CD4-positive, alpha-beta memory T cell (primary cell): Measurements from ENCODE around the gene GRIA4. TPM values are rescaled to one million over a fixed set of nuclear protein-coding genes. Genes with fewer than 3 reads are reported as not detected.

Experiments used
- CTCF ChIA-PET: fragments of 350-600 bp; sonication (Branson Sonifier 250); formaldehyde crosslinking; loops from one replicate; lab custom pipeline; 2021; ENCODE audit warnings: inconsistent platforms; ENCODE audit not compliant: partially characterized antibody; lab: Charles Lee
- POLR2A ChIA-PET: fragments of 350-600 bp; sonication (Branson Sonifier 250); formaldehyde crosslinking; loops from one replicate; lab custom pipeline; 2021; ENCODE audit not compliant: partially characterized antibody; lab: Charles Lee
- DNase-seq, 5 donors: peaks; one replicate each; pipeline versions ENCODE4 v3.0.0 to v3.0.0-alpha.2; 2020 to 2022; ENCODE audit warnings: mixed read lengths in 1 of 5
- H3K27ac ChIP-seq: one replicate; pipeline ENCODE4 v1.7.0; 2013; ENCODE audit warnings: low read depth, low read length
- H3K27me3 ChIP-seq: 2 replicates; pipeline ENCODE4 v1.7.0; 2013; ENCODE audit warnings: mild to moderate bottlenecking, low read length, moderate library complexity; ENCODE audit not compliant: insufficient read depth
- H3K36me3 ChIP-seq: 2 replicates; pipeline ENCODE4 v1.7.0; 2013; ENCODE audit warnings: mild to moderate bottlenecking, low read length, moderate library complexity; ENCODE audit not compliant: insufficient read depth
- H3K4me1 ChIP-seq: 2 replicates; pipeline ENCODE4 v1.7.0; 2013; ENCODE audit warnings: mild to moderate bottlenecking, low read length, moderate library complexity; ENCODE audit not compliant: insufficient read depth
- H3K4me3 ChIP-seq, 2 donors: one replicate each; pipeline ENCODE4 v1.7.0; 2013; ENCODE audit warnings: low read length in 2 of 2, mild to moderate bottlenecking in 1 of 2
- H3K9me3 ChIP-seq, 2 donors: one replicate each; pipeline ENCODE4 v1.7.0; 2013; ENCODE audit warnings: low read length in 2 of 2, control low read depth in 1 of 2; ENCODE audit not compliant: control insufficient read depth in 1 of 2
- H3K27ac Mint-ChIP-seq, 7 donors: one replicate each; pipeline ENCODE4 v1.8.0; 2020 to 2021; ENCODE audit warnings: mixed read lengths in 7 of 7, mild to moderate bottlenecking in 6 of 7, inconsistent platforms in 3 of 7, moderate library complexity in 3 of 7
- H3K27me3 Mint-ChIP-seq, 2 donors: one replicate each; pipeline ENCODE4 v1.8.0; 2020 to 2021; ENCODE audit warnings: mixed read lengths in 2 of 2
- H3K36me3 Mint-ChIP-seq, 2 donors: one replicate each; pipeline ENCODE4 v1.8.0; 2020 to 2021; ENCODE audit warnings: mixed read lengths in 2 of 2, inconsistent platforms in 1 of 2, mild to moderate bottlenecking in 1 of 2
- H3K4me1 Mint-ChIP-seq, 4 donors: one replicate each; pipeline ENCODE4 v1.8.0; 2020 to 2021; ENCODE audit warnings: mixed read lengths in 4 of 4, mild to moderate bottlenecking in 1 of 4
- H3K4me3 Mint-ChIP-seq, 8 donors: one replicate each; pipeline ENCODE4 v1.8.0; 2020 to 2021; ENCODE audit warnings: mixed read lengths in 8 of 8, mild to moderate bottlenecking in 7 of 8, moderate library complexity in 6 of 8, inconsistent platforms in 3 of 8
- H3K9me3 Mint-ChIP-seq, 8 donors: one replicate each; pipeline ENCODE4 v1.8.0; 2020 to 2021; ENCODE audit warnings: mixed read lengths in 8 of 8, mild to moderate bottlenecking in 5 of 8, inconsistent platforms in 3 of 8, moderate library complexity in 1 of 8
- intact Hi-C: fragments of 100-400 bp; cut with micrococcal nuclease; formaldehyde crosslinking; loops from one replicate; pipeline ENCODE4 v1.15.1; 2023
- polyA plus RNA-seq, 2 donors: library from polyadenylated mRNA; unstranded; fragments of 300-500 nt; fragmentation: Illumina TruSeq; gene quantifications; one replicate each; pipeline ENCODE4 v1.2.3, GENCODE V29; 2021
- total RNA-seq, 2 experiments: library from RNA; stranded (reverse); gene quantifications; one replicate each; pipeline ENCODE4 v1.2.3, GENCODE V29; 2021

Gene GRIA4
- total and polyA plus RNA-seq, 4 experiments from 2014 or later: not detected

- no peak overlapping the region for H3K27ac ChIP-seq
- CTCF ChIA-PET: no interaction called here
- H3K4me3 ChIP-seq: no peak overlapping the region
- Mint-ChIP-seq H3K27me3 (peaks cover 0 to 1% of the 10 kb centered on the region in 2 donors), H3K9me3 (peaks cover 0 to 2% (median 0%) of the 10 kb centered on the region in 8 donors), H3K27ac (no peak overlapping the region), H3K36me3 (no peaks in the 10 kb centered on the region), H3K4me1 (no peaks in the 10 kb centered on the region), H3K4me3 (no peak overlapping the region)
- POLR2A ChIA-PET: no interaction called here
- no peaks in the 10 kb centered on the region for H3K36me3 ChIP-seq
- DNase-seq: no peak
- no peaks in the 10 kb centered on the region for H3K4me1 ChIP-seq
- no peaks in the 10 kb centered on the region for H3K27me3 ChIP-seq
- H3K9me3 ChIP-seq: no peaks in the 10 kb centered on the region
- intact Hi-C loops: no loop called here
These were observed 20.5 kb upstream of the GRIA4 start for GRCh38 chr11:105589346-105589745.

GRCh38 chr11:105592035-105592434, 17.8 kb upstream of the GRIA4 start:
- Histone ChIP-seq H3K27me3 (no peaks in the 10 kb centered on the region), H3K4me3 (no peak overlapping the region), H3K4me1 (no peaks in the 10 kb centered on the region), H3K36me3 (no peaks in the 10 kb centered on the region), H3K27ac (no peak overlapping the region), H3K9me3 (no peaks in the 10 kb centered on the region)
- CTCF ChIA-PET: no interaction called here
- H3K4me3 Mint-ChIP-seq: no peak overlapping the region
- no peaks in the 10 kb centered on the region for H3K36me3 Mint-ChIP-seq
- no peak for DNase-seq
- H3K9me3 Mint-ChIP-seq: peaks cover 0 to 2% (median 0%) of the 10 kb centered on the region in 8 donors
- H3K27me3 Mint-ChIP-seq: peaks cover 0 to 1% of the 10 kb centered on the region in 2 donors
- no peak overlapping the region for H3K27ac Mint-ChIP-seq
- POLR2A ChIA-PET: no interaction called here
- intact Hi-C loops: no loop called here
- H3K4me1 Mint-ChIP-seq: no peaks in the 10 kb centered on the region

- H3K4me1 ChIP-seq: no peaks in the 10 kb centered on the region
- no peaks in the 10 kb centered on the region for H3K36me3 ChIP-seq
- intact Hi-C loops: no loop called here
- no peaks in the 10 kb centered on the region for H3K36me3 Mint-ChIP-seq
- no peaks in the 10 kb centered on the region for H3K4me1 Mint-ChIP-seq
- no peak overlapping the region for H3K27ac Mint-ChIP-seq
- H3K9me3 ChIP-seq: no peaks in the 10 kb centered on the region
- H3K4me3 Mint-ChIP-seq: no peak overlapping the region
- no peak overlapping the region for H3K27ac ChIP-seq
- no peak for DNase-seq
- ChIA-PET CTCF (no interaction called here), POLR2A (no interaction called here)
- peaks cover 0 to 2% (median 0%) of the 10 kb centered on the region in 8 donors for H3K9me3 Mint-ChIP-seq
- peaks cover 0 to 1% of the 10 kb centered on the region in 2 donors for H3K27me3 Mint-ChIP-seq
- H3K27me3 ChIP-seq: no peaks in the 10 kb centered on the region
- H3K4me3 ChIP-seq: no peak overlapping the region
These were observed 11.5 kb upstream of the GRIA4 start for GRCh38 chr11:105598371-105598770.

GRCh38 chr11:105603156-105603555, 6.7 kb upstream of the GRIA4 start:
- H3K27ac ChIP-seq: no peak overlapping the region
- intact Hi-C loops: no loop called here
- H3K27ac Mint-ChIP-seq: no peak overlapping the region
- no peaks in the 10 kb centered on the region for H3K36me3 ChIP-seq
- no peaks in the 10 kb centered on the region for H3K36me3 Mint-ChIP-seq
- ChIA-PET CTCF (interaction anchor here (0.7 kb wide), 1 partner anchor 457 kb away, joined by 3 read pairs; no protein-coding TSS in a partner anchor), POLR2A (no interaction called here)
- H3K9me3 Mint-ChIP-seq: peaks cover 0 to 4% (median 0%) of the 10 kb centered on the region in 8 donors
- H3K4me3 Mint-ChIP-seq: no peak overlapping the region
- H3K4me1 Mint-ChIP-seq: no peaks in the 10 kb centered on the region
- no peak for DNase-seq
- no peaks in the 10 kb centered on the region for H3K9me3 ChIP-seq
- H3K4me1 ChIP-seq: no peaks in the 10 kb centered on the region
- H3K27me3 Mint-ChIP-seq: peaks cover 6 to 12% of the 10 kb centered on the region in 2 donors
- no peak overlapping the region for H3K4me3 ChIP-seq
- H3K27me3 ChIP-seq: no peaks in the 10 kb centered on the region

- Mint-ChIP-seq H3K4me1 (peaks cover 7 to 28% (median 18%) of the 10 kb centered on the region in 4 donors), H3K27ac (no peak overlapping the region), H3K36me3 (no peaks in the 10 kb centered on the region), H3K4me3 (peak overlapping the region; percentile 32 to 82 (median 50)), H3K9me3 (peaks cover 0 to 4% (median 0%) of the 10 kb centered on the region in 8 donors), H3K27me3 (peaks cover 25 to 41% of the 10 kb centered on the region in 2 donors)
- H3K27me3 ChIP-seq: peaks cover 13% of the 10 kb centered on the region
- ChIA-PET CTCF (no interaction called here), POLR2A (no interaction called here)
- H3K36me3 ChIP-seq: no peaks in the 10 kb centered on the region
- no peaks in the 10 kb centered on the region for H3K9me3 ChIP-seq
- intact Hi-C loops: no loop called here
- peaks cover 11% of the 10 kb centered on the region for H3K4me1 ChIP-seq
- H3K27ac ChIP-seq: no peak overlapping the region
- DNase-seq: peak in 1 of 5 donors; percentile 29
- H3K4me3 ChIP-seq: no peak overlapping the region
These were observed 512 bp upstream of the GRIA4 start for GRCh38 chr11:105609341-105609781.

GRCh38 chr11:105610871-105611571, 1.1 kb downstream of the GRIA4 start:
- no peak overlapping the region for H3K27ac Mint-ChIP-seq

GRCh38 chr11:105611572-105612441, 1.9 kb downstream of the GRIA4 start:
- Histone ChIP-seq H3K4me1 (peaks cover 11% of the 10 kb centered on the region), H3K4me3 (no peak overlapping the region), H3K27me3 (peaks cover 13% of the 10 kb centered on the region), H3K36me3 (no peaks in the 10 kb centered on the region), H3K27ac (no peak overlapping the region), H3K9me3 (no peaks in the 10 kb centered on the region)
- intact Hi-C loops: no loop called here
- Mint-ChIP-seq H3K9me3 (no peaks in the 10 kb centered on the region), H3K27me3 (peaks cover 19 to 33% of the 10 kb centered on the region in 2 donors), H3K4me1 (peaks cover 7 to 28% (median 18%) of the 10 kb centered on the region in 4 donors), H3K27ac (no peak overlapping the region), H3K36me3 (no peaks in the 10 kb centered on the region), H3K4me3 (peak overlapping the region in 5 of 8 donors; percentile 1 to 59 (median 40))
- CTCF ChIA-PET: no interaction called here
- DNase-seq: no peak
- POLR2A ChIA-PET: no interaction called here

More at GRCh38 chr11:105610871-105611571, 1.1 kb downstream of the GRIA4 start:
- no peak overlapping the region for H3K4me3 ChIP-seq
- peak overlapping the region; percentile 49 to 82 (median 70) for H3K4me3 Mint-ChIP-seq
- no peak for DNase-seq
- no peaks in the 10 kb centered on the region for H3K36me3 Mint-ChIP-seq
- POLR2A ChIA-PET: no interaction called here
- H3K27ac ChIP-seq: no peak overlapping the region
- no peaks in the 10 kb centered on the region for H3K9me3 ChIP-seq
- no peaks in the 10 kb centered on the region for H3K36me3 ChIP-seq
- intact Hi-C loops: no loop called here
- peaks cover 19 to 33% of the 10 kb centered on the region in 2 donors for H3K27me3 Mint-ChIP-seq
- H3K4me1 Mint-ChIP-seq: peaks cover 7 to 28% (median 18%) of the 10 kb centered on the region in 4 donors
- CTCF ChIA-PET: no interaction called here
- H3K4me1 ChIP-seq: peaks cover 11% of the 10 kb centered on the region
- H3K27me3 ChIP-seq: peaks cover 13% of the 10 kb centered on the region
- no peaks in the 10 kb centered on the region for H3K9me3 Mint-ChIP-seq
